Prostate gland (tissue), 2 donors: ENCODE measurements around the gene TMED6. TPM values are rescaled to one million over a fixed set of nuclear protein-coding genes. Genes with fewer than 3 reads are reported as not detected.

Source experiments
- DNase-seq: peaks from one replicate; pipeline ENCODE4 v3.0.0-alpha.2; 2019; ENCODE audit warnings: low spot score
- H3K27ac ChIP-seq, 2 donors: fragments of 200-600 bp; sonication (generic); 2 replicates each; pipeline ENCODE4 v1.5.1; 2017 to 2019
- H3K27me3 ChIP-seq: fragments of 200-600 bp; sonication (generic); replicated peaks from 2 replicates; pipeline ENCODE4 v1.5.1; 2019; ENCODE audit not compliant: insufficient read depth
- H3K36me3 ChIP-seq, 2 donors: fragments of 200-600 bp; sonication (generic); 1 replicate in 1 of 2; 2 replicates in 1 of 2; pipeline versions ENCODE4 v1.5.1 to v1.8.1; 2017 to 2019
- H3K4me1 ChIP-seq: fragments of 200-600 bp; sonication (generic); replicated peaks from 2 replicates; pipeline ENCODE4 v1.5.1; 2019
- H3K4me3 ChIP-seq, 2 donors: fragments of 200-600 bp; sonication (generic); 2 replicates each; pipeline ENCODE4 v1.5.1; 2017 to 2019
- H3K9me3 ChIP-seq: fragments of 200-600 bp; sonication (generic); 2 replicates; pipeline ENCODE4 v1.5.1; 2017
- POLR2A ChIP-seq: fragments of 450-650 bp; IDR thresholded peaks from one replicate; pipeline ENCODE4 v1.6.1; 2016; ENCODE audit warnings: antibody characterized with exemption, mild to moderate bottlenecking
- POLR2AphosphoS5 ChIP-seq: sonication (generic); formaldehyde crosslinking; IDR thresholded peaks from one replicate; pipeline ENCODE4 v1.6.1; 2017; ENCODE audit warnings: antibody characterized with exemption
- WGBS: methylation state at CpG from one replicate; pipeline ENCODE4 v1.1.5; 2018; 5-methylcytosine and 5-hydroxymethylcytosine counted together
- intact Hi-C: fragments of 100-400 bp; cut with DNase I; formaldehyde crosslinking; loops from one replicate; pipeline ENCODE4 v1.14.2; 2022
- total RNA-seq, 2 donors: library from RNA; depleted of rRNA; stranded (reverse); fragments of >200 nt; gene quantifications; one replicate each; pipeline ENCODE4 v1.1.0, GENCODE V29; 2016
- TF ChIP-seq, protein P1 (sequence below), 4 experiments: fragments of 200-600 bp in 2 of 4; fragments of 450-650 bp in 2 of 4; sonication (generic) in 2 of 4; IDR thresholded peaks; 1 replicate in 3 of 4; 2 replicates in 1 of 4; pipeline ENCODE4 v1.5.1; 2016 to 2019; ENCODE audit warnings: antibody characterized with exemption in 4 of 4, mild to moderate bottlenecking in 2 of 4, moderate library complexity in 2 of 4

TMED6 gene
- total RNA-seq, 2 donors from 2014 or later = 1.1 TPM; not detected in 1

DNA sequence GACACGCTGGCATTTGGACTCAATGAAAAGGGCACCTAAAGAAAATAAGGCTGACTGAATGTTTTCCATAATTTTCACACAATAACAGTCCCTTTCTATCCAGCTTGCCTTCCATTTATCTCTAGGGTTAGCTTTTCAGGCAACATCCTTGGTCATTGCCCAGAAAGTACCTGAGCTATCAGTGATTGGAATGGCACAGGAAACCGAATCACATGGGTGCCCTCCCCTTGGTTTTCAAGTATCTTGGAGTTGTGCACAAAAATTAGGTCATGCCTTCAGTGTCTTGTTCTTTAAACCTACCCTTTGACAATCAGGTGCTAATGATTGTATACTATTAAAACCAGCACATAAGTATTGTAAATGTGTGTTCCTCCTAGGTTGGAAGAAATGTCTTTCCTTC is 43.7 kb downstream of the TMED6 start:
- Histone ChIP-seq H3K27me3 (no peaks in the 10 kb centered on the region), H3K9me3 (no peaks in the 10 kb centered on the region), H3K4me3 (no peak overlapping the region), H3K36me3 (no peaks in the 10 kb centered on the region), H3K4me1 (peaks cover 4% of the 10 kb centered on the region), H3K27ac (no peak overlapping the region)
- TF ChIP-seq, protein P1, sequence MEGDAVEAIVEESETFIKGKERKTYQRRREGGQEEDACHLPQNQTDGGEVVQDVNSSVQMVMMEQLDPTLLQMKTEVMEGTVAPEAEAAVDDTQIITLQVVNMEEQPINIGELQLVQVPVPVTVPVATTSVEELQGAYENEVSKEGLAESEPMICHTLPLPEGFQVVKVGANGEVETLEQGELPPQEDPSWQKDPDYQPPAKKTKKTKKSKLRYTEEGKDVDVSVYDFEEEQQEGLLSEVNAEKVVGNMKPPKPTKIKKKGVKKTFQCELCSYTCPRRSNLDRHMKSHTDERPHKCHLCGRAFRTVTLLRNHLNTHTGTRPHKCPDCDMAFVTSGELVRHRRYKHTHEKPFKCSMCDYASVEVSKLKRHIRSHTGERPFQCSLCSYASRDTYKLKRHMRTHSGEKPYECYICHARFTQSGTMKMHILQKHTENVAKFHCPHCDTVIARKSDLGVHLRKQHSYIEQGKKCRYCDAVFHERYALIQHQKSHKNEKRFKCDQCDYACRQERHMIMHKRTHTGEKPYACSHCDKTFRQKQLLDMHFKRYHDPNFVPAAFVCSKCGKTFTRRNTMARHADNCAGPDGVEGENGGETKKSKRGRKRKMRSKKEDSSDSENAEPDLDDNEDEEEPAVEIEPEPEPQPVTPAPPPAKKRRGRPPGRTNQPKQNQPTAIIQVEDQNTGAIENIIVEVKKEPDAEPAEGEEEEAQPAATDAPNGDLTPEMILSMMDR (IDR thresholded peaks at IDR 0.05) = no peak
- TF ChIP-seq POLR2AphosphoS5 (no peak), POLR2A (no peak)
- 93% methylated on average over 2 of the region's 2 CpGs for WGBS
- intact Hi-C loops = no loop called here
- no peak for DNase-seq

DNA sequence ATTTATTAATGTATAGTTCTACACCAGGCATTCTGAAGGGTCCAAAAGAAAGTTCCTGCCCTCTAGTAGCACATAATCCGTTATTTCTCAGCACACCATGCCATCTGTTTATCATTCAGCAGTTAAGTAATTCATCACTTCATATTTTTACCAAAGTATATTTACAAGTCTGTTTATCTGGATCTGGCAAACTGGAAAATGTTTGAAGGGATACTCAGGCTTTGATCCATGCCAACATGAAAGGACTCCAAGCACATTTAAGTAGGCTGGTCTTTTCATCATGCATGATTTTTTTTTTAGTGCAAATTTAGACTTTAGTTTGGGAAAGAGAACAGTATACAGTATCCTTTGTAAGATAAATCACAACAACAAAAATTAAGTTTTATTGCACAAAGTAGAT is 44.5 kb downstream of the TMED6 start:
- TF ChIP-seq, protein P1 (IDR thresholded peaks at IDR 0.05) = no peak
- TF ChIP-seq POLR2AphosphoS5 = no peak
- no peak for TF ChIP-seq POLR2A
- H3K36me3 ChIP-seq = no peaks in the 10 kb centered on the region
- no peak overlapping the region for H3K27ac ChIP-seq
- WGBS = 34% methylated on average over 1 of the region's 1 CpG
- no peak for DNase-seq
- intact Hi-C loops = no loop called here
- H3K9me3 ChIP-seq = no peaks in the 10 kb centered on the region
- H3K4me3 ChIP-seq = no peak overlapping the region
- peaks cover under 1% of the 10 kb centered on the region for H3K4me1 ChIP-seq
- H3K27me3 ChIP-seq = no peaks in the 10 kb centered on the region

DNA sequence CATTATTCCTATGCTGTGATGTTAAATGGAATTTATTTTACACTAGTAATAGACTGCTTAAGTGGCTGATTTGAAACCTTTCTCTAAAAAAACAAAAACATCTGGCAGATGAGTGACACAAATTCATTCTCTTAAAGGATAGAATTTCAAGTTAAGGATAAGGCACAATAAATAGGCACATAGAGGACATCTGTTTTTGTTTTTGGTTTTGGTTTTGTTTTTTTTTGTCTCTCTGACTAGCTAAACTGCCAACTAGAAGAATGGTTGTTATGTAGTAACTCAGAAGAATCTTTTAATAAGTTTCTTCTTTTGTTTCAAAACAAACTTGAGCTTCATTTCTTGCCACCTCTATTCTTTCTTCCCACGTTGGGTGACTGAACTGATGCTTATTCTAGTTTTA is 45.6 kb downstream of the TMED6 start:
- 54% methylated on average over 1 of the region's 1 CpG for WGBS
- TF ChIP-seq, protein P1 (IDR thresholded peaks at IDR 0.05) = no peak
- TF ChIP-seq POLR2AphosphoS5 (no peak), POLR2A (no peak)
- DNase-seq = no peak
- no peak overlapping the region for H3K4me3 ChIP-seq
- intact Hi-C loops = no loop called here
- H3K27me3 ChIP-seq = no peaks in the 10 kb centered on the region
- no peak overlapping the region for H3K27ac ChIP-seq
- H3K36me3 ChIP-seq = no peaks in the 10 kb centered on the region
- no peaks in the 10 kb centered on the region for H3K4me1 ChIP-seq
- no peaks in the 10 kb centered on the region for H3K9me3 ChIP-seq

DNA sequence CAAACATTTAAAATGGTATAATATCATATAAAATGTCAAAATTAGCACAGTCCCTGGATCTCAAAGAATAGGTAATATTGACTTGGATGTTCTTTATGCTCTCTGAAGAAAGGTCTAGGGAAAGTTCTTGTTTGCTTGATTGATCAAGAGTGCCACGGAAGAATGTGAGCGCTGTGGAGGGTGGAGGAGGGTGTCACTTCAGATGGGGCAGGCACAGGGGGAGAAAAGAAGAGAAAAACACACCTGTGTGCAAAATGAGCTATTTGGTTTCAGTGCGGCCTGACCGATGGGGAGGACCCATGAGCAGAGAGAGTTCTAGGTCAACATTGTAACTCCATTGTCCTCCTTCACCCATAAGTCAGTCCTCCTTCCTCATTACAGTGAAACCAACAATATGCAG is 49.3 kb downstream of the TMED6 start:
- intact Hi-C loops = no loop called here
- TF ChIP-seq, protein P1 (IDR thresholded peaks at IDR 0.05) = no peak
- no peak for TF ChIP-seq POLR2A
- H3K36me3 ChIP-seq = no peaks in the 10 kb centered on the region
- H3K27ac ChIP-seq = no peak overlapping the region
- no peak overlapping the region for H3K4me3 ChIP-seq
- H3K9me3 ChIP-seq = no peaks in the 10 kb centered on the region
- no peaks in the 10 kb centered on the region for H3K27me3 ChIP-seq
- WGBS = 88% methylated on average over 4 of the region's 4 CpGs
- no peaks in the 10 kb centered on the region for H3K4me1 ChIP-seq
- no peak for DNase-seq

- intact Hi-C loops = no loop called here
- H3K9me3 ChIP-seq = no peaks in the 10 kb centered on the region
- DNase-seq = no peak
- no peaks in the 10 kb centered on the region for H3K36me3 ChIP-seq
- H3K27ac ChIP-seq = no peak overlapping the region
- no peaks in the 10 kb centered on the region for H3K4me1 ChIP-seq
- no peak overlapping the region for H3K4me3 ChIP-seq
- no peaks in the 10 kb centered on the region for H3K27me3 ChIP-seq
- TF ChIP-seq POLR2A (no peak), POLR2AphosphoS5 (no peak)
- TF ChIP-seq, protein P1 (IDR thresholded peaks at IDR 0.05) = no peak
- 96% methylated on average over 4 of the region's 4 CpGs for WGBS
Measured at GRCh38 chr16:69301861-69302260, 49.7 kb downstream of the TMED6 start.
